Right cardiac atrium (tissue), 5 donors: ENCODE results near the gene GPRIN1. TPM values are rescaled to one million over a fixed set of nuclear protein-coding genes. Genes with fewer than 3 reads are reported as not detected.

Source experiments
- ATAC-seq, 2 donors: fragments of 200-7000 bp; cut with Tn5 transposase; one replicate each; pipeline versions ENCODE4 v1.8.0 to v1.9.1; 2020; ENCODE audit warnings: moderate library complexity in 2 of 2, mild to moderate bottlenecking in 1 of 2
- DNase-seq, 3 donors: peaks; one replicate each; pipeline ENCODE4 v3.0.0-alpha.2; 2020
- H3K27ac ChIP-seq: one replicate; pipeline ENCODE4 v1.5.1; 2013; ENCODE audit warnings: mild to moderate bottlenecking, low read length, control low read depth, moderate library complexity
- H3K27me3 ChIP-seq: one replicate; pipeline ENCODE4 v1.6.1; 2013; ENCODE audit not compliant: control insufficient read depth, insufficient read depth
- H3K4me1 ChIP-seq: one replicate; pipeline ENCODE4 v1.6.1; 2013; ENCODE audit warnings: low read length; ENCODE audit not compliant: control insufficient read depth, insufficient read depth
- H3K4me3 ChIP-seq: one replicate; pipeline ENCODE4 v1.5.1; 2013; ENCODE audit warnings: low read length, control low read depth
- H3K9me3 ChIP-seq: one replicate; pipeline ENCODE4 v1.6.1; 2013; ENCODE audit warnings: low read length; ENCODE audit not compliant: control insufficient read depth
- WGBS: extraction: QIAGEN DNeasy Blood & Tissue Kit; methylation state at CpG from one replicate; pipeline ENCODE4 v1.1.7; 2013; 5-methylcytosine and 5-hydroxymethylcytosine counted together
- intact Hi-C, 4 donors: fragments of 100-400 bp; cut with DNase I; formaldehyde crosslinking; loops; one replicate each; pipeline versions ENCODE4 v1.11.0 to v1.14.0; 2022 to 2023
- polyA plus RNA-seq: library from polyadenylated mRNA; stranded (reverse); fragments of 200-250 nt; gene quantifications from one replicate; pipeline ENCODE4 v1.2.3, GENCODE V29; 2013
- total RNA-seq, 4 donors: library from RNA; stranded (reverse); fragmentation: NEBNext Ultra II Directional; extraction: Animal tissue kit (Norgen Biotek cat#: 25700); gene quantifications; one replicate each; pipeline ENCODE4 v1.2.1, GENCODE V29; 2021
- donor health status: healthy with polysubstance abuse.
- donor health status: DM: no; HTN: yes; CAD: no.
- donor health status: DM: no; HTN: no; CAD: no.
- donor health status: DM: no; HTN: yes; CAD: no; lungs with severe emphysema.
- donor health status: DM: yes; HTN: yes; CAD: no.

GPRIN1 gene
- total and polyA plus RNA-seq, 5 donors: 0.23 to 0.62 (median 0.37) TPM

DNA sequence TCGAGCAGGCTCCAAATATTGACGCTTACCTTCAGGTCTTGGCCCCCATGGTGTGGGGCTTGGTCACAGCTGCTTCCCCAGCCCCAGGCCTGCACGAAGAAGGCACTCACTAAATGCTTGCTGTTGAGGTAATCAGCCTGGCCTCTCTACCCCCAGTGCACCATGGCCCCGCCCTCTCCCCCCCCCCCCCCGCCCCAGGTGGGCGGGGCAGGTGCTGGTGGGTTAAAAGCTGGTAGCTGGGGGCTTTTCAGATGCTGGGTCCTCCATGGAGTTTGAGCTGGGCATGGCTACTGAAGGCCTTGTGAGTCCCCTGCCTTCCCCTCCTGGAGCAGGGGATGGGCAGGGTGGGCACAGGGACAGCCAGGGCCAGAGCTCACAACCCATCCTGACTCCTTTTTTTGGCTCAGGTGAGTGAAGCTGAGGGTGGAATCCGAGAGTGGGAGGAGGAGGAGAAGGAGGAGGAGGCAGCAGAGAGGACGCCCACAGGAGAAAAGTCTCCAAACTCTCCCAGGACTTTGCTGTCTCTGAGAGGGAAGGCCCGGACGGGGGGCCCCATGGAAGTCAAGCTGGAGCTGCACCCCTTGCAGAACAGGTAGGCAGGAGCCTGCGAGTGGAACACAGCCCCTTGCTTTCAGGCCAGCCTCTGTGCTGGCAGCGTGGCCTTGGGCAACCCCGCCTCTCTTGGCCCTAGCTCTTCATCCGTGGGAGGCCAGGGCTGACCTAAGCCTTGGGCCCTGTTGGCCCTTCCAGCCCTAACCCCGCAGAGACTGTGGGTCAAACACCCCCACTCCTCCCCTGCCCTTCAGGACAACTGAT, 32.9 kb upstream of the GPRIN1 start:
- intact Hi-C loops: loop anchor here in 1 of 4 donors (10.0 kb wide), 1 partner anchor 58 kb away; no protein-coding TSS in a partner anchor
- DNase-seq: peak in 2 of 3 donors; percentile 9 to 30
- ATAC-seq: no peak
- 46% methylated on average over 15 of the region's 15 CpGs for WGBS
- no peaks in the 10 kb centered on the region for H3K4me1 ChIP-seq
- H3K27me3 ChIP-seq: no peaks in the 10 kb centered on the region
- H3K27ac ChIP-seq: no peak overlapping the region
- H3K9me3 ChIP-seq: no peaks in the 10 kb centered on the region
- no peak overlapping the region for H3K4me3 ChIP-seq

DNA sequence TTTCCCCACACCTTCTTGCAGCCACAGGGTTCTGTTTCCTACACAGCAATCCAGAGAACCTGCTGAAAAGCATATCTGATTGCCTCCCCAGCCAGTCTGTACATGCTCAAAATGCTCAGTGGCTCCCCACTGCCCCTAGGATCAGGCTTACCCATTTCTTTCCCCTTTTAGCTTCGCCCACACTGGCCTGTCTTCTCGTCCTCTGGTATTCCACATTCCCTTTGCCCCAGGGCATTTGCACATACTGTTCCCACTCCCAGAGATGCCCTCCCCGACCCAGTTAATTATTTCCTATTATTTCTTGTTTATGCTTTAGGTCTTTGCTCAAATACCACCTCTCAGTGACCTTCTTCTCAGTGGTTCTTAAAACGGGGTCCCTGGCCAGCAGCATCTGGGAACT, 30.7 kb upstream of the GPRIN1 start:
- 78% methylated on average over 4 of the region's 4 CpGs for WGBS
- H3K27ac ChIP-seq: no peak overlapping the region
- intact Hi-C loops: loop anchor here in 1 of 4 donors (10.0 kb wide), 1 partner anchor 56 kb away; no protein-coding TSS in a partner anchor
- H3K4me3 ChIP-seq: no peak overlapping the region
- no peaks in the 10 kb centered on the region for H3K9me3 ChIP-seq
- no peaks in the 10 kb centered on the region for H3K27me3 ChIP-seq
- DNase-seq (no peak), ATAC-seq (no peak)
- no peaks in the 10 kb centered on the region for H3K4me1 ChIP-seq

DNA sequence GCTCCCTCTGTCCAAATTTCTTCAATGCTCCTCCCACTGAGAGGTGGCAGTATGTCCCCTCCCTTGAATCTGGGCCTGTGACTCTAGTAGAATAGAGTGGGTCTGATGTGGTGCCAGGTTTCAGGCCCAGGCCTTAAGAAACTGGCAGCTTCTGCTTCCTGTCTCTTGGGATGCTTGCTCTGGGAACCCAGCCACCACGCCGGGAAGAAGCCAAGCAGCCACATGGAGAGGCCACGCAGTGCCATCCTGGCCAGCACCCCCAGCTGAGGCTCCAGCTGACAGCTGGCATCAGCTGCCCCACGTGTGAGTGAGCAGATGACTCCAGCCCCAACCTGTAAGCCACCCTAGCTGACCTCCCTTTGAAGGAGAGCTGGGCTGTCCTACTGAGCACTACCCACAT, 30.0 kb upstream of the GPRIN1 start:
- ATAC-seq (peak; percentile 66 to 84), DNase-seq (peak; percentile 68 to 90 (median 87))
- WGBS: 22% methylated on average over 4 of the region's 4 CpGs
- Histone ChIP-seq H3K4me1 (no peaks in the 10 kb centered on the region), H3K4me3 (no peak overlapping the region), H3K9me3 (no peaks in the 10 kb centered on the region), H3K27me3 (no peaks in the 10 kb centered on the region), H3K27ac (no peak overlapping the region)
- intact Hi-C loops: loop anchor here in 2 of 4 donors (10.0 kb wide), 2 partner anchors 55 to 65 kb away; no protein-coding TSS in a partner anchor

DNA sequence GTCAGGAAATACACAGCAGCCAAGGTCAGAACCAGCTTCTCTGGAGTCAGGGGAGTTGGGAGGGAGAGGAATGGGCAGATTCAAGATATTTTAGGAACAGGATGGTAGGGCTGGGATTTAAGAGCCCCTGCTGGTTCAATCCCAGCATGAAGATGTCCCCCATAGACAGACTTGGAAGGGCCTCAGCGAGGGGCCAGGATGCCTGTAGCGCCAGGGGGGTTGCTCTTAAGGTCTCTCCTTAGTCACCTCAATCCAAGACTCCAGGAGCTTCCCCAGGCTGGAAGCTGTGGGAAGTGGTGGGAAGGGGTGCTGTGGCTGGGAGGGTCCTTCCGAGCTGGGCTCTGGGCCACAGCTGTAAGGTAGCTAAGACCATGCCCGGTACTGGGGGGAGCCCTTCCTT, 29.3 kb upstream of the GPRIN1 start:
- 41% methylated on average over 4 of the region's 4 CpGs for WGBS
- Histone ChIP-seq H3K27me3 (no peaks in the 10 kb centered on the region), H3K9me3 (no peaks in the 10 kb centered on the region), H3K4me1 (no peaks in the 10 kb centered on the region), H3K27ac (no peak overlapping the region), H3K4me3 (no peak overlapping the region)
- no peak for ATAC-seq
- DNase-seq: peak in 1 of 3 donors; percentile 8
- intact Hi-C loops: loop anchor here in 1 of 4 donors (10.0 kb wide), 1 partner anchor 64 kb away; no protein-coding TSS in a partner anchor

DNA sequence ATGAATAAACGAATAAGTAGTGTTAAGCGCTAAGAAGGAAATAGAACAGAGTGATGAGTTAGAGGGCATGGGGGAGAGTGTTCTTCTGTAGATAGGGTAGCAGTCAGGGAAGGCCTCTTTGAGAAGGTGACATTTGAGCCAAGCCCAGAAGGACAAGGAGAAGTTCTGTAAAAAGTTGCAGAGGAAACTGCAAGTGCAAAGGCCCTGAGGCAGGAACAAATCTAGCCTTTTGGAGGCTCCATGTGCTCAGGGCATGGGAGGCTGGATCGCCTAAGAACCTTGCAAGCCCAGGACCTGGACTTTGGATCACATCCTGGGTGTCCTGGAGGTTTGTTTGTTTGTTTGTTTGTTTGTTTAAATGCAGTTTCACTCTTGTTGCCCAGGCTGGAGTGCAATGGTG, 28.5 kb upstream of the GPRIN1 start:
- DNase-seq: no peak
- no peak for ATAC-seq
- WGBS: 95% methylated on average over 3 of the region's 3 CpGs
- Histone ChIP-seq H3K27ac (no peak overlapping the region), H3K4me3 (no peak overlapping the region), H3K4me1 (no peaks in the 10 kb centered on the region), H3K27me3 (no peaks in the 10 kb centered on the region), H3K9me3 (no peaks in the 10 kb centered on the region)
- intact Hi-C loops: loop anchor here in 1 of 4 donors (10.0 kb wide), 1 partner anchor 64 kb away; no protein-coding TSS in a partner anchor

DNA sequence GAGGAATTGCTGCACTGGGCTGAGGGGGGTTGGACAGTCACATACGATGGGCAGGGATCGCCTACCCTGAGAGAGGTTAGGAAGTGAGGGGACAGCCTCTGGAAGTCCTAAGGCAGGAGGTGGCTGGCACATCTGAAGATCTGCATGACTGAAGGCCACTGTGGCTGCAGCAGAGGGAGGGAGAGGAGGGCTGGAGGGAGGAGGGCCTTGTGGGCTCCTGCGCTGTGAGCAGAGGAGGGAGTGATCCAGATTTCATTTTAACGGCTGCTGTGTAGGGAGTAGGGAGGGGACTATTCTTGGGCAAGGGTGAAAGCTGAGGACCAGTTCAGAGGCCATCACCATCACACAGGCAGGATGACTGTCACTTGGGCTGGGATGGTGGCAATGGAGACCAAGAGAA, 27.6 kb upstream of the GPRIN1 start:
- no peaks in the 10 kb centered on the region for H3K4me1 ChIP-seq
- no peak for ATAC-seq
- intact Hi-C loops: loop anchor here in 1 of 4 donors (10.0 kb wide), 1 partner anchor 63 kb away; no protein-coding TSS in a partner anchor
- DNase-seq: peak in 1 of 3 donors; percentile 2
- no peaks in the 10 kb centered on the region for H3K27me3 ChIP-seq
- no peak overlapping the region for H3K4me3 ChIP-seq
- H3K9me3 ChIP-seq: no peaks in the 10 kb centered on the region
- no peak overlapping the region for H3K27ac ChIP-seq
- 53% methylated on average over 4 of the region's 4 CpGs for WGBS

DNA sequence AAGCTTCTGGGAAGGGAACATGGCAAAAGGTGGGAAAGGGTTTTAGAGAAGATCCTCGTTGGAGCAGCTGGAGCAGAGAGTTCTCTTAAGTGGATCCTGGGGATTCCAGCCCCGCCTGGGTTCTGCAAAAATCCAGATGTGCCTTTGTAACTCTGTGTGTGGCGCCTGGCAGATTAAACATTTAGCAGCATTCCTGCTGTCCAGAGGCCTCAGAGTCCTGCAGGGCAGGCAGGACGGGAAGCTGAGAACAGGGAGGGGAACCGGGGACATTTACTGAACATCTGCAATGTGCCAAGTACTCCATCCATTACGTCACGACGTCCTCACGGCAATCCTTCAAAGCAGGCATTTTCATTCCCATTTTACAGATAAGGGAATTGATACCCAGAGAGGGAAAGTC, 26.5 kb upstream of the GPRIN1 start:
- intact Hi-C loops: loop anchor here in 1 of 4 donors (10.0 kb wide), 1 partner anchor 62 kb away; no protein-coding TSS in a partner anchor
- 28% methylated on average over 9 of the region's 9 CpGs for WGBS
- DNase-seq (peak in 1 of 3 donors; percentile 13), ATAC-seq (no peak)
- H3K27me3 ChIP-seq: no peaks in the 10 kb centered on the region
- no peaks in the 10 kb centered on the region for H3K9me3 ChIP-seq
- H3K4me3 ChIP-seq: no peak overlapping the region
- no peaks in the 10 kb centered on the region for H3K4me1 ChIP-seq
- no peak overlapping the region for H3K27ac ChIP-seq

DNA sequence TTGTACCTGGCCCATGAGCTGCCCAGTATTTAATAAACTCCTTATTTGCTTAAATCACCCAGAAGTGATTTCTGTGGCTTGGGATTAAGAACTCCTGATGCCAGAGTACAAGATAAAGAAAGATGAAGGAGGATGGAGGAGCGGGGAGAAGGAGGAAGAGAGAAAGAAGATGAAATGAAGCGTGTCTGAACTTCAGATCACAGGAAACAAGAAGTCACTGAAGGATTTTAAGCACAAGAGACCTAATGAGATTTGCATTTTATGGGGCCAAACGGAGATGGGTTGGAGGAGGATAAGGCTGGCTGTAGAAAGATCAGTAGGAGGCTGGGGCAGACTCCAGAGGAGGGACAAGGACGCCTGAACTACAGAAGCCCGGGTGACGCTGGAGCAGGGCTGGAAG, 23.6 kb upstream of the GPRIN1 start:
- Histone ChIP-seq H3K4me3 (no peak overlapping the region), H3K27ac (no peak overlapping the region), H3K4me1 (no peaks in the 10 kb centered on the region), H3K27me3 (no peaks in the 10 kb centered on the region), H3K9me3 (no peaks in the 10 kb centered on the region)
- WGBS: 19% methylated on average over 6 of the region's 6 CpGs
- DNase-seq (no peak), ATAC-seq (no peak)
- intact Hi-C loops: loop anchor here in 1 of 4 donors (10.0 kb wide), 1 partner anchor 59 kb away; no protein-coding TSS in a partner anchor

DNA sequence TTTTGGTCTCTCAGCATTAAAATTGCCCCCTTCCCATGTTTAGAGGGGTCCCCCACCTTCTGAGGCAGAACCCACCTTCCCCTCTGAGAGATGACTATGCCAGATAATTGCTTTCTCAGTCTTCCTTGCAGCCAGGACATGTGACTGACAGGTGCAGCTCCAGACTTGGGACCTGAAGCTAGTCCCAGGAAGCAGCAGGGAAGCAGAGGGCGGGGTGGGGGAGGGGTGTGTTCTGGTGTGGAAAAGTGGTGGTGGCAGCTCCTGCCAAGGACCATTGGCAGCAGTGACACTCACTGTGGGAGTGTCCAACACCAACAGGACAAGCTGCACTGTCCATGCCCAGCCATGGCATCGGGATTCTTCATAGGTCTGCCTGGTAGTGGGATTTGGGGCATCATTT, 22.8 kb upstream of the GPRIN1 start:
- 80% methylated on average over 2 of the region's 2 CpGs for WGBS
- peak; percentile 31 to 64 for ATAC-seq
- no peaks in the 10 kb centered on the region for H3K9me3 ChIP-seq
- H3K4me1 ChIP-seq: no peaks in the 10 kb centered on the region
- DNase-seq: peak in 1 of 3 donors; percentile 60
- intact Hi-C loops: loop anchor here in 1 of 4 donors (10.0 kb wide), 1 partner anchor 58 kb away; no protein-coding TSS in a partner anchor
- H3K4me3 ChIP-seq: no peak overlapping the region
- no peak overlapping the region for H3K27ac ChIP-seq
- H3K27me3 ChIP-seq: no peaks in the 10 kb centered on the region

DNA sequence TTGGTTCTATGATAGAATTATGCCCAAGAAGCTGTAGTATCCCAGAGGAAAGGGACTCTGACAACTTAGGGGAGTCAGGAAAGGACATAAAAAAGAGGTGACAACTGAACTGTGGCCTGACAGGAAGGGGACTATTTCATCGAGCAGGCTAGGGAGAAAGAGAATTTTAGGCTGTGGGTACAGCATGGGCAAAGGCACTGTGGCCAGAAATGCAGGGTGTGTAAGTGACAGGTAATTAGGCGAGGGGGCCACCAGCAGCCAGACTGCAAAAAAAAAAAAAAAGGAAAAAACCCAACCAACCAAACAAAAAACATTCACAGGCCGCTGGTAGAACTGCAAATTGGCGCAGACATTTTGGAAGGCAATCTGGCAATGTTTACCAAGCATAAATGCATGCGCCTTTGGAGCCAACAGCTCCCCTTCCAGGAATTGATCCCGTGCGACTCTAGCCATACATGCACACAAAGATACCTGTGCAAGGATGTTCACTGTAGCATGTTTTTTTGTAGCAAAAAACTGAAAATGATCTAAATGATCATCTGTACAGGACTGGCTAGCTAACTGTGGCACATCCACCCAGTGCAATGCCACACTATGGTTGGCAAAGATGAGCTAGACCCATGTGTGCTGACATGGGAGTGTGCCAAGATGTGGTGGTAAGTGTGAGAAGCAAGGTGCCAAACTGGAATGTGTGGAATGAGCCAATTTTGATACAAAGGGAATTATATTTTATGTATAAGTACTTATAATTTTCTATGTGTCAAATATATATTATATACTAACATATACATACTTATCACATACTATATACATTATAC, 21.6 kb upstream of the GPRIN1 start:
- H3K4me1 ChIP-seq: no peaks in the 10 kb centered on the region
- no peak overlapping the region for H3K27ac ChIP-seq
- 85% methylated on average over 7 of the region's 7 CpGs for WGBS
- intact Hi-C loops: loop anchor here in 1 of 4 donors (10.0 kb wide), 1 partner anchor 57 kb away; no protein-coding TSS in a partner anchor
- peak in 1 of 3 donors; percentile 6 for DNase-seq
- H3K4me3 ChIP-seq: no peak overlapping the region
- no peaks in the 10 kb centered on the region for H3K27me3 ChIP-seq
- no peaks in the 10 kb centered on the region for H3K9me3 ChIP-seq
- ATAC-seq: no peak
